Neuronal stem cell (in vitro differentiated cells): ENCODE measurements around the gene DIP2C.
A peak's percentile ranks its signal among the peaks of the same experiment; 100 is the strongest.

Experiments used
- DNase-seq: peaks from one replicate; pipeline ENCODE4 v3.0.0-alpha.2; 2013; ENCODE audit warnings: low spot score
- H2AFZ ChIP-seq: one replicate; pipeline ENCODE4 v1.6.1; 2013; ENCODE audit warnings: mild to moderate bottlenecking, low read length, inconsistent platforms
- H2AK5ac ChIP-seq: 2 replicates; pipeline ENCODE4 v1.6.1; 2013; ENCODE audit warnings: low read depth, mild to moderate bottlenecking, inconsistent platforms, low read length, moderate library complexity, mixed read lengths
- H2BK120ac ChIP-seq: 2 replicates; pipeline ENCODE4 v1.6.1; 2013; ENCODE audit warnings: low read depth, mild to moderate bottlenecking, inconsistent platforms, low read length, moderate library complexity, mixed read lengths
- H2BK12ac ChIP-seq: one replicate; pipeline ENCODE4 v1.6.1; 2013; ENCODE audit warnings: low read length, inconsistent platforms
- H2BK15ac ChIP-seq: 2 replicates; pipeline ENCODE4 v1.6.1; 2013; ENCODE audit warnings: mild to moderate bottlenecking, low read length, inconsistent platforms, mixed read lengths
- H2BK5ac ChIP-seq: one replicate; pipeline ENCODE4 v1.6.1; 2013; ENCODE audit warnings: inconsistent platforms, mild to moderate bottlenecking, low read length, moderate library complexity
- H3K14ac ChIP-seq: one replicate; pipeline ENCODE4 v1.6.1; 2013; ENCODE audit warnings: low read length, inconsistent platforms
- H3K18ac ChIP-seq: 2 replicates; pipeline ENCODE4 v1.6.1; 2013; ENCODE audit warnings: low read length, inconsistent platforms
- H3K23ac ChIP-seq: 2 replicates; pipeline ENCODE4 v1.6.1; 2013; ENCODE audit warnings: low read depth, mild to moderate bottlenecking, mixed read lengths, low read length, inconsistent platforms; ENCODE audit not compliant: poor library complexity
- H3K27ac ChIP-seq: replicated peaks from 3 replicates; pipeline ENCODE4 v1.5.1; 2013; ENCODE audit warnings: low read length, inconsistent platforms
- H3K27me3 ChIP-seq, 3 experiments: 2 replicates each; pipeline ENCODE4 v1.6.1; 2013; ENCODE audit warnings: low read length in 3 of 3, mild to moderate bottlenecking in 2 of 3, inconsistent platforms in 1 of 3, low read depth in 1 of 3, mixed read lengths in 1 of 3, moderate library complexity in 1 of 3; ENCODE audit not compliant: control insufficient read depth in 3 of 3, insufficient read depth in 3 of 3
- H3K36me3 ChIP-seq, 2 donors: replicated peaks in 1 of 2; 2 replicates each; pipeline ENCODE4 v1.6.1; 2013; ENCODE audit warnings: low read length in 2 of 2; ENCODE audit not compliant: control insufficient read depth in 2 of 2, insufficient read depth in 2 of 2
- H3K4ac ChIP-seq: 2 replicates; pipeline ENCODE4 v1.6.1; 2013; ENCODE audit warnings: inconsistent platforms, mild to moderate bottlenecking, low read length, moderate library complexity
- H3K4me1 ChIP-seq, 2 donors: 1 replicate in 1 of 2; 2 replicates in 1 of 2; pipeline ENCODE4 v1.6.1; 2013; ENCODE audit warnings: low read length in 2 of 2, low read depth in 1 of 2; ENCODE audit not compliant: control insufficient read depth in 2 of 2, insufficient read depth in 1 of 2
- H3K4me2 ChIP-seq: one replicate; pipeline ENCODE4 v1.6.1; 2013; ENCODE audit warnings: mild to moderate bottlenecking, low read length, inconsistent platforms; ENCODE audit not compliant: insufficient read depth, poor library complexity, severe bottlenecking
- H3K4me3 ChIP-seq, 2 donors: 2 replicates each; pipeline ENCODE4 v1.5.1; 2013; ENCODE audit warnings: low read length in 2 of 2, mild to moderate bottlenecking in 2 of 2, inconsistent platforms in 1 of 2, moderate library complexity in 1 of 2
- H3K79me1 ChIP-seq: one replicate; pipeline ENCODE4 v1.6.1; 2013; ENCODE audit warnings: low read depth, mild to moderate bottlenecking, inconsistent platforms, low read length, moderate library complexity
- H3K9ac ChIP-seq: one replicate; pipeline ENCODE4 v1.6.1; 2013; ENCODE audit warnings: mild to moderate bottlenecking, low read depth, low read length, inconsistent platforms; ENCODE audit not compliant: poor library complexity
- H3K9me3 ChIP-seq, 2 donors: replicated peaks in 1 of 2; 2 replicates each; pipeline versions ENCODE3 to v1.6.1; 2013; ENCODE audit warnings: low read length in 2 of 2, mild to moderate bottlenecking in 2 of 2, inconsistent platforms in 1 of 2, low read depth in 1 of 2, mixed read lengths in 1 of 2, moderate library complexity in 1 of 2; ENCODE audit not compliant: control insufficient read depth in 2 of 2, insufficient read depth in 1 of 2
- H4K8ac ChIP-seq: one replicate; pipeline ENCODE4 v1.6.1; 2013; ENCODE audit warnings: low read depth, mild to moderate bottlenecking, inconsistent platforms, low read length, moderate library complexity
- H4K91ac ChIP-seq: one replicate; pipeline ENCODE4 v1.6.1; 2013; ENCODE audit warnings: low read length, low read depth, mild to moderate bottlenecking, inconsistent platforms; ENCODE audit not compliant: poor library complexity
- WGBS, 2 donors: extraction: QIAGEN DNeasy Blood & Tissue Kit; methylation state at CpG; one replicate each; pipeline ENCODE4 v1.1.7; 2013; ENCODE audit warnings: missing lambda C conversion rate in 2 of 2, mixed read lengths in 1 of 2; ENCODE audit not compliant: insufficient read length in 2 of 2, insufficient replicate concordance in 1 of 2; ENCODE audit errors: extremely low coverage in 2 of 2; 5-methylcytosine and 5-hydroxymethylcytosine counted together

The DIP2C gene

GRCh38 chr10:494149-494542 lies 195.3 kb downstream of the DIP2C start:
- H3K4me1 ChIP-seq, result peaks cover 9 to 25% of the 10 kb centered on the region in 2 donors
- peaks cover 0 to 9% of the 10 kb centered on the region in 2 donors for H3K36me3 ChIP-seq
- no peak overlapping the region for H3K27ac ChIP-seq
- DNase-seq, result no peak
- no peak overlapping the region for H2AFZ ChIP-seq
- H2BK5ac ChIP-seq, result no peak overlapping the region
- no peak overlapping the region for H3K4me2 ChIP-seq
- no peak overlapping the region for H4K8ac ChIP-seq
- no peak overlapping the region for H3K4ac ChIP-seq
- H3K27me3 ChIP-seq, result no peaks in the 10 kb centered on the region
- no peak overlapping the region for H2BK15ac ChIP-seq
- H3K18ac ChIP-seq, result no peak overlapping the region
- WGBS, 2 donors, result no CpG with 5 or more reads among the region's 5 CpGs
- H3K23ac ChIP-seq, result no peak overlapping the region
- H3K9ac ChIP-seq, result no peak overlapping the region
- H3K9me3 ChIP-seq, result no peaks in the 10 kb centered on the region
- no peak overlapping the region for H2BK120ac ChIP-seq
- peaks cover 7% of the 10 kb centered on the region for H3K79me1 ChIP-seq
- H4K91ac ChIP-seq, result no peak overlapping the region
- no peak overlapping the region for H3K4me3 ChIP-seq
- no peak overlapping the region for H2AK5ac ChIP-seq
- H3K14ac ChIP-seq, result no peak overlapping the region
- H2BK12ac ChIP-seq, result no peak overlapping the region

DNA sequence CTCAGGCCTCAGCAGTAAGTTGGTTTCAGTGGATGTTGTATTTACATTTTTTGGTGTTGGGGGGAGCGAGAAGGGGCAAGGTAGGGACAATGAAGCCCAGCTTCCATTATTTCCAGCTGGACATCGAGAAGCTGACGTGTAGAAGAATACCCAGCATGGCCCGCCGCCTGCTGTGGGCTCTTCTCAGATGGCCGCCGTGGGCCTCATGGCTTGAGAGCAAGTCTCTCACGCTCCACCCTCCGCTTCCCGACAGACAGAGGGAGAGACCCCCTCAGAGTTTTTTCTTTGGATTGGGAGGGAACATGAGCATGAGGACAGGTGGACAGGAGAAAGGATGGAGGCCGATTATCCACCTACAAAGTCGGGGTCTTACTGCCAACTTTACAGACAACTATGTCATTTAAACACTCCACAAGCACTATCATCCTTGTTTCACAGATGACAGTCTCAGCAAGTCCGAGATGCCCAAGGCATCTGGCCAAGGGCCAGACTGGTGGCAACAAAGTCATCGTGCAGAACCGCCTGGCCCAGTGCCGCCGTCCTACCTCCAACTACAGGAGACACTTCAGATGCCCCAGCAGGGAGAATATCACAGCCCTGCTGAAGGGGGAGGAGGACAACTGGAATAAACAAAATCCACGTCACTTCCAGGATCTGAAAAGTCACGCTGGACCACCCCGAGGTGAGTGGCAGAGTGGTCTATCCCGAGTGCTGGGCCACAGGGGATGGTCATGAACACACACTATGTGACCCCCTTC lies 195.9 kb downstream of the DIP2C start:
- Histone ChIP-seq H2BK5ac (no peak overlapping the region), H3K9me3 (no peaks in the 10 kb centered on the region), H3K27me3 (no peaks in the 10 kb centered on the region), H2AFZ (no peak overlapping the region), H4K8ac (no peak overlapping the region), H2BK15ac (no peak overlapping the region), H4K91ac (no peak overlapping the region), H3K79me1 (peaks cover 6% of the 10 kb centered on the region), H3K18ac (peak overlapping the region; percentile 5), H2BK120ac (no peak overlapping the region), H3K9ac (no peak overlapping the region), H3K4me1 (peaks cover 9 to 23% of the 10 kb centered on the region in 2 donors), H3K4ac (no peak overlapping the region), H2BK12ac (no peak overlapping the region), H3K4me2 (no peak overlapping the region), H3K36me3 (peaks cover 0 to 9% of the 10 kb centered on the region in 2 donors), H2AK5ac (no peak overlapping the region), H3K14ac (no peak overlapping the region), H3K27ac (no peak overlapping the region), H3K4me3 (no peak overlapping the region), H3K23ac (no peak overlapping the region)
- no peak for DNase-seq
- no CpG with 5 or more reads among the region's 21 CpGs for WGBS, 2 donors

DNA sequence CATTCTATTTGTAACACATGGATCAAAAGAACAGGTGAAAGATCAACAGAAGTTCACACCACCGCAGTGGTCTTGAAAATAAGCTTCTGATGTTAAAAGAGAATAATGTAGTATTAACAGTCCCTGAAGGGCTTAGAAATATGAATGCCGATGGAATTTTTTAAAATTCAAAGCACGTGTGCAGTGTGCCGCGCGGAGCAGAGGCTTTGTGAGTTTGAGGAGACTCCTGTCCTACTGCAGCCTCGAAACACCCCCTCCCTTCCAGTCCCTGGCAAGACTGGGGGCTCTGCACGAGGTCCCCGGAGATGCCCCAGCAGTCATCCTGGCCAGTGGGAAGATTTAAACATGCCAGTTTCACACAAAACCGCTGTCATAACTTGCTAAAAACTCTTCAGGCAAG lies 196.6 kb downstream of the DIP2C start:
- H3K27ac ChIP-seq, result no peak overlapping the region
- no peak overlapping the region for H2BK12ac ChIP-seq
- H2AFZ ChIP-seq, result no peak overlapping the region
- H3K14ac ChIP-seq, result no peak overlapping the region
- H3K4me1 ChIP-seq, result peaks cover 9 to 23% of the 10 kb centered on the region in 2 donors
- no peaks in the 10 kb centered on the region for H3K27me3 ChIP-seq
- H3K36me3 ChIP-seq, result peaks cover 0 to 6% of the 10 kb centered on the region in 2 donors
- H2BK120ac ChIP-seq, result no peak overlapping the region
- peak overlapping the region; percentile 67 for H3K18ac ChIP-seq
- H2AK5ac ChIP-seq, result no peak overlapping the region
- no peak overlapping the region for H3K4me3 ChIP-seq
- no peak overlapping the region for H4K91ac ChIP-seq
- no peak overlapping the region for H2BK15ac ChIP-seq
- no peak overlapping the region for H4K8ac ChIP-seq
- peaks cover 6% of the 10 kb centered on the region for H3K79me1 ChIP-seq
- no peak overlapping the region for H3K9ac ChIP-seq
- H3K4ac ChIP-seq, result no peak overlapping the region
- WGBS, 2 donors, result no CpG with 5 or more reads among the region's 10 CpGs
- H2BK5ac ChIP-seq, result no peak overlapping the region
- H3K23ac ChIP-seq, result no peak overlapping the region
- no peak for DNase-seq
- H3K4me2 ChIP-seq, result no peak overlapping the region
- H3K9me3 ChIP-seq, result no peaks in the 10 kb centered on the region

DNA sequence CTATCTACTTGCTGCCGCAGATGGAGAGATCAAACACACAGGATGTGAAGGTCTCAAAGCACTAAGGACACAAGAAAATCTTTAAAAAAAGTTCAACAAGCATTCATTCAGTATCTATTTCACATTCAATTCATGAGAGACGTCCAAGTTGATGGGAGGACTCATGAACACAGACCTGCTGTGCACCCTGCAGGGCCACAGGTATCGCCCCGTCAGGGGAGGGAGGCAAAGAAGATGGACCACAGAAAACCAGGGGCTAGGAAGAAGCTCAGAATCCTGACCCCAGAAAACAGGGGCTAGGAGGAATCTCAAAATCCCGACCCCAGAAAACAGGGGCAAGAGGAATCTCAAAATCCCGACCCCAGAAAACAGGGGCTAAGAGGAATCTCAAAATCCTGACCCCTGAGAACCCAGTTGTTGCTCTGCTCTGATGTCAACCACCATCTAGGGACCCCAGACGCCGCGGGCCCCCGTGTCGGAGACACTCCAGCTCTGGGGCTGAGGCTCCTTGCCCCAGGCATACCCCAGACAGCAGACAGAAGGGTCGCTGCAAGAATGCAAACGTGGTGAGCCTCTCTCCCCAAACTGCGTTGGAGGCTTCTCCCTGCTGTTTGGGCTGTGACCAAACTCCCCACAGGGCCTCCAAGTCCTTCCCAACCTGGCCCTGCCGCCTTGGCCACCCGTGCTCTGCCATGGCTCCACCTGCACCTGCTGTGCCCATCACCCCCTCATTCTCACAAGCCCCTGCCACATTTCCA lies 197.6 kb downstream of the DIP2C start:
- no peak overlapping the region for H3K9ac ChIP-seq
- peak overlapping the region; percentile 27 for H2AK5ac ChIP-seq
- H3K23ac ChIP-seq, result no peak overlapping the region
- no peak overlapping the region for H2AFZ ChIP-seq
- no peak overlapping the region for H2BK12ac ChIP-seq
- no peak overlapping the region for H2BK5ac ChIP-seq
- H3K4me1 ChIP-seq, result peaks cover 9 to 25% of the 10 kb centered on the region in 2 donors
- H3K18ac ChIP-seq, result peak overlapping the region; percentile 54
- no peak overlapping the region for H3K4ac ChIP-seq
- H3K14ac ChIP-seq, result peak overlapping the region; percentile 63
- peak overlapping the region; percentile 29 for H2BK120ac ChIP-seq
- no peak for DNase-seq
- H4K91ac ChIP-seq, result no peak overlapping the region
- no peak overlapping the region for H4K8ac ChIP-seq
- no peaks in the 10 kb centered on the region for H3K9me3 ChIP-seq
- WGBS, 2 donors, result no CpG with 5 or more reads among the region's 16 CpGs
- H3K27me3 ChIP-seq, result no peaks in the 10 kb centered on the region
- no peak overlapping the region for H2BK15ac ChIP-seq
- no peak overlapping the region for H3K4me2 ChIP-seq
- H3K27ac ChIP-seq, result no peak overlapping the region
- no peak overlapping the region for H3K4me3 ChIP-seq
- H3K36me3 ChIP-seq, result peaks cover 0 to 2% of the 10 kb centered on the region in 2 donors
- peaks cover 7% of the 10 kb centered on the region for H3K79me1 ChIP-seq
